Activated CD8-positive, alpha-beta memory T cell treated with anti-CD3 and anti-CD28 coated beads for 4 hours (primary cell): Measurements from ENCODE around the gene GTF2A1.
"Not testable (repeated sequence)": the region's sequence is repeated elsewhere in the genome, so short reads cannot be mapped to it uniquely, and the experiment has no call there.

Experiments
- DNase-seq, 2 donors: peaks; one replicate each; pipeline ENCODE4 v3.0.0-alpha.2; 2020; ENCODE audit warnings: low read depth in 2 of 2

The GTF2A1 gene

GRCh38 chr14:81220830-81221578 lies at the start of gene GTF2A1:
TSS of gene GTF2A1 (minus strand) at chr14:81220959. CDS start at chr14:81220518, 441 bp downstream.
- DNase-seq = peak; percentile 84 to 86

GRCh38 chr14:81269979-81270375 lies 49.2 kb upstream of the GTF2A1 start:
- no peak for DNase-seq

- no peak for DNase-seq
Measured at GRCh38 chr14:81269100-81269978, 48.6 kb upstream of the GTF2A1 start.

GRCh38 chr14:81268016-81268416 lies 47.3 kb upstream of the GTF2A1 start:
- no peak for DNase-seq

- DNase-seq = no peak
Measured at GRCh38 chr14:81265636-81266169, 44.9 kb upstream of the GTF2A1 start.

GRCh38 chr14:81264671-81265070 lies 43.9 kb upstream of the GTF2A1 start:
- no peak for DNase-seq

- no peak for DNase-seq
Measured at GRCh38 chr14:81263777-81264410, 43.1 kb upstream of the GTF2A1 start.

GRCh38 chr14:81261176-81261575 lies 40.4 kb upstream of the GTF2A1 start:
- DNase-seq = no peak

- DNase-seq = no peak
Measured at GRCh38 chr14:81260732-81261131, 40.0 kb upstream of the GTF2A1 start.

GRCh38 chr14:81256289-81256960 lies 35.7 kb upstream of the GTF2A1 start:
- no peak for DNase-seq

- no peak for DNase-seq
Measured at GRCh38 chr14:81252278-81252677, 31.5 kb upstream of the GTF2A1 start.

- DNase-seq = no peak
Measured at GRCh38 chr14:81247271-81247766, 26.6 kb upstream of the GTF2A1 start.

GRCh38 chr14:81246461-81247270 lies 25.9 kb upstream of the GTF2A1 start:
- DNase-seq = no peak

- DNase-seq = no peak
Measured at GRCh38 chr14:81245771-81246170, 25.0 kb upstream of the GTF2A1 start.

GRCh38 chr14:81244431-81244830 lies 23.7 kb upstream of the GTF2A1 start:
- not testable (repeated sequence) for DNase-seq

- no peak for DNase-seq
Measured at GRCh38 chr14:81243499-81243898, 22.7 kb upstream of the GTF2A1 start.

- not testable (repeated sequence) for DNase-seq
Measured at GRCh38 chr14:81236849-81237248, 16.1 kb upstream of the GTF2A1 start.

GRCh38 chr14:81236138-81236537 lies 15.4 kb upstream of the GTF2A1 start:
- DNase-seq = no peak

GRCh38 chr14:81235096-81235495 lies 14.3 kb upstream of the GTF2A1 start:
- no peak for DNase-seq

- no peak for DNase-seq
Measured at GRCh38 chr14:81234278-81234677, 13.5 kb upstream of the GTF2A1 start.
